Inflammatory macrophage (primary cell): Measurements from ENCODE around the gene EPSTI1.
"Not testable (repeated sequence)": the region's sequence is repeated elsewhere in the genome, so short reads cannot be mapped to it uniquely, and the experiment has no call there.

Experiments used
- DNase-seq, 2 donors: peaks; one replicate each; pipeline ENCODE4 v3.0.0-alpha.2; 2020 to 2022

Gene EPSTI1

DNA sequence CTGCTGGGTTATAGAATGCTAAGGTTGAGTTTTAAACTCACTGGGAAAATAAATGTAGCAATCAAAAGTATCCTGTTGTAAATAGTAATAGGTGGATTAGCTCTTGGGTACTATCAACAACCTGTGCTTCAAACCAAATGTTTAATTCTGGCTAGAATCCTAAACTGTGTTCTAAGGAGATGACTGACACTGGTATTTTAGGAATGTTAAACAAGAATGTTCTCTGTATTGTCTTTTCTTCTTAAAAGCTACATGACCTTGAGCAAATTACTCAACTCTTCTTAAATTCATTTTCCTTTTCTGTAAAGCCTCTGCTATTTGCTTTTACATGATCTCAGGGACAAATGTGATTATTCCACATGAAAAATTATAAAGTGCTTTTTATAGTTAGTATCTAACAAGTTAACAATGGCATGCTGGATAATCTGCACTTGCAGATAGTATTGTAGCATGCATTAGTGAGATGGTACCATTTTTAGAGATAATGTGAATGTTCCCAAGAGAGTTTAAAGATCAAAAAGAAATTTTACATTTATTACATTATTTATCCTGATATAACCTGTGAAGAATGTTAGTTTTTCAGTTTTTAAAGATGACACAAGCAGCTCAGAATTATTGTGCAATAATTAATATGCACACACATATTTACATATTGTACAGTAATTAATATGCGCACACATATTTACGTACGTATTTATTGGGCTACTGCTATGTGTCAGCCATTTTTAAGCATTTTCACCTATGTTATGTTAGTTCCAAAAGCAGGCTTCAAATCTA is 13.6 kb upstream of the EPSTI1 start:
- DNase-seq: no peak

DNA sequence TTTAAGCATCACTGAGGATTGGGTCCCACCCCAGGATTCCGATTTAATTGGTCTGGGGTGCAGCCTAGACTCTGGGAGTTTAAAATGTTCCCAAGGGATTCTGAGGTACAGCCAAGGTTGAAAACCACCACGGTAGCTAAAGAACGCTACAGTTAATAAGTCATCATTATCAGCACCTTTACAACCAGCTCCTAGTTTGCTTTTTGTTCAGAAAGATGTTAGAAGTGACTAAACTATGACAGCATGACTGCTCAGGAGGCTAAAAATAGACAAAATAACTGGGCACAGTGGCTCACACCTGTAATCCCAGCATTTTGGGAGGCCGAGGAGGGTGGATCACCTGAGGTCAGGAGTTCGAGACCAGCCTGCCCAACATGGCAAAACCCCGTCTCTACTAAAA is 11.7 kb upstream of the EPSTI1 start:
- no peak for DNase-seq

DNA sequence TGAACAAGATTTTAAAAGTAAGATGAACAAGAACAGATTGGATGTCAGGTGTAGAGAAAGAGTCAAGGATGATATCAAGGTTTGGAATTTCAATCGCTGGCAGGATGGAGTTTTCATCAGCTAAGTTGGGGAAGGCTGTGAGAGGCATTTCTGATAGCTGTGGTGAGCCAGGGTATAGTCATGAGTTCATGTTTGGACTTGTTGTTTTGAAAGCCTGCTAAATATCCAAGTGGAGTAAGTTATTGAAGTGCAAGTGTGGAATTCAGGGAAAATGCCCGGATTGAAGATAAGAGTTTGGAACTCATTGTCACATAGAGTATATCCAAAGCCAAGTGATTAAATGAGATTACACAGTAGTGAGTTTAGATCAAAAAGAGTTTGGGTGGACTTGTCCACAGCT is 11.0 kb upstream of the EPSTI1 start:
- no peak for DNase-seq

DNA sequence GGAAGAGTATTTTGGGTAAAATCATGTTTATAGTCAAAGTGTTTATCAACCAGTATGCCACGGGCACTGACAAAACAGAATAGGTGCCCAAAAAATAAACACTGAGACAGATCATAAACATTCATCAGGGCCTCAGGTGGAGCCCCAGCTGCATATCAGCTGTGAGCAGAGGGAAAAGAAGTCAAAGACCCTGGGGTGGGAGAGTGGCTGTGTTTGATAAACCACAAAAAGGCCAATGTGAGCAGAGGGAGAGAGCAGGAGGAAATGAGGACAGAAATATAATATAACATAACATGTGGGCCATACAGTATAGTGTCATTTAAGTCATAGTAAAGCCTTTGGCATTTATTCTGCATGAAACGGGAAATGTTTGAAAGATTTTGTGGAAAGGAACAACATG is 10.0 kb upstream of the EPSTI1 start:
- DNase-seq: no peak

DNA sequence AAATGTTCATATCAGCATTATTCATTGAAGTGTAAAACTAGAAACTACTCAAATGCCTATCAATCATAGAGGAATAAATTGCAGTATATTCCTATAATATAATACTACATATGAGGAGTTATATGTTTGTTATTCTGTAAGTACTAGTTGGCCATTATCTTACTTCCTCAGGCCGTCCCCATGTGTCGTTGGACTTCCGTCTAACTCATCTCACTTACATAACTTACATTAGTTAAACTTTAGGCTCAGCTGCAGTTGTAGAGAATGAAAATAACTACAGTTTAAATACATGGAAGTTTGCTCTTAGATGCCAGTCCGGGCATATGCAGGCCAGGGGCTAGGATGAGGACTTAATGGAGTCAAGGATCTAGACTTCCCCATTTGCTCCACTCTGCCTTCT is 8.6 kb upstream of the EPSTI1 start:
- DNase-seq: peak in 1 of 2 donors; percentile 29

DNA sequence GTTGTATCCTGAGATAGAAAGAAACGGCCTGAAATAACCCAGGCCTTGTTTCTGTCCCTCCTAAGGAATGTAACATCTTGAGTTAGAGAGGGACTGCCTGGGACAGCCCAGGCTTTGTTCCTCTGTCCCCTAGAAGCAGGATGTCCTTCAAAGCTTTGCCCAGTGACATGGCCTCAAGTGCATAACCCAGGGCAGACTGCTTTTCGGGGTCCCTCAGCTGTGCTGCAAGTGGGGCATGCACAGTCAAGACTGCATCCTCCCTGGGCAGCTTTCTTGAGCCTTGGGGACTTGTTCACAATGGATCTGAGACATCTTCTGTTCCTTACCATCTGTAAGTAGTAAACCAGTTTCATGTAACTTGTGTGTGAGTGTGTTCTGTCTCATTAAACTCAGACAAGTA is 7.5 kb upstream of the EPSTI1 start:
- DNase-seq: no peak

DNA sequence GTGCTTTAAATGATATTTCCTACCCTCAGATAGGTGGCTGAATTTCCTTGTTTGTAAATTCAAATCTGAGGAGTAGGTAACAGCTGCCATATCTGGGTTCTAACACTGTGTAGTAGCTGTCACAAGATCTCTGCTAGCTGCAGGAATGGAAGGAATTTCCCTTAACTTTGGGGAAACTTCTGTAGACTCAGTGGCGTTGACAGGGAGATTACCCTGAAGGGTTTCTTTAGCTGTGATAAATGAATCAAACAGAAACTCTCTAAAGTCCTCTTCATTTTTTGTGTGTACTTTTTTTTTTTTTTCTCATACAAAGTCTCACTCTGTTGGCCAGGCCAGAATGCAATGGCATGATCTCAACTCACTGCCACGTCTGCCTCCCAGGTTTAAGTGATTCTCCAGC is 5.3 kb upstream of the EPSTI1 start:
- no peak for DNase-seq

DNA sequence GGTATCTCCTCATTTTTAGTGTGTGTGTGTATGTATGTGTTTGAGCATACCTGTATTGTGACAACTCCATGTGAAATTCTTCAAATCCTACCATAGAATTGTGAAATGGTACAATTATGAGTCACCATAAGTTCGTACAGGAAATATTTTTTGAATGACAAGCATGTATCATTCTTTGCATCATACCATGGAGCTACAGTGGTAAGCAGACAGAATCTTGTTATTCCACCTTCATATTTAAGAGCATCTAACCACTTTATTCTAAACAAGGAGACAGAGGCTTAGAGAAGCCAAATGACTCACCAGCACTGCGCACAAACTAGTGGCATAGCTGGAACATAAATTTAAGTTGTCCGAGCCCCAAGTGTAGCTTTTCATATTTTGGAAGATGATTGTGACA is 4.5 kb upstream of the EPSTI1 start:
- DNase-seq: peak in 1 of 2 donors; percentile 46

DNA sequence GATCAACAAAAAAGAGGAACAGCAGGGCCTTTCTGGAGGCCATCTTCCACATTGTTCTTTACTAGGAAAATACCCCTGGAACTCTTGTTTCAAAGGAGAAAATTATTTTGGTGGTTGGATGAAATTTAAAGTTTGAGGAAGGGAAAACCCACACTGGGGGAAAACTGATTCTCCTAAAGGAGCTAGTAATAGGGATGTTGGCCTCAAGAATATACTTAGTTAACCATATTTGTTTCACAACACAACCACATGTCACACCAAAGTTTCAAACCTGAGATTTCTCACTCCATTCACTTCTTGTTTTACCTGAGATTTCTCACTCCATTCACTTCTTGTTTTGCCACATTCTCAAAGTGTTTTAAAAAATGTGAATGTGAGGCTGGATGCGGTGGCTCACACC is 2.8 kb upstream of the EPSTI1 start:
- DNase-seq: no peak

DNA sequence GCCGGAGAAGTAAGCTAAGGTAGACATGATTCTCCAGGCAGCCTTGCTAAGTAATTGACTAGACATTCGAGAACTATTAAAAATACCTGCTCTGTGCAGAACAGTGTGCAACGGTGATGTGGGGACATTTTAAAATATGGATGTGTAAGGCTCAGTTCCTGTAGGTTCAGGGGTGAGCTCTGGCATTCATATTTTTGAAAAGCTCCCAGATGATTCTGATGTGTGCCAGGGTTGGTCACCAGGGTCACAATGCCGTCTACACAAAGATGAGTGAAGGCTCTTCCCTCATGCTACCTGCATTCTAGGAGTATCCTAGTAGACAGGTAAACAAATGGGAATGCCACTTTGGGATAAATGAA is 702 bp upstream of the EPSTI1 start:
- DNase-seq: no peak

DNA sequence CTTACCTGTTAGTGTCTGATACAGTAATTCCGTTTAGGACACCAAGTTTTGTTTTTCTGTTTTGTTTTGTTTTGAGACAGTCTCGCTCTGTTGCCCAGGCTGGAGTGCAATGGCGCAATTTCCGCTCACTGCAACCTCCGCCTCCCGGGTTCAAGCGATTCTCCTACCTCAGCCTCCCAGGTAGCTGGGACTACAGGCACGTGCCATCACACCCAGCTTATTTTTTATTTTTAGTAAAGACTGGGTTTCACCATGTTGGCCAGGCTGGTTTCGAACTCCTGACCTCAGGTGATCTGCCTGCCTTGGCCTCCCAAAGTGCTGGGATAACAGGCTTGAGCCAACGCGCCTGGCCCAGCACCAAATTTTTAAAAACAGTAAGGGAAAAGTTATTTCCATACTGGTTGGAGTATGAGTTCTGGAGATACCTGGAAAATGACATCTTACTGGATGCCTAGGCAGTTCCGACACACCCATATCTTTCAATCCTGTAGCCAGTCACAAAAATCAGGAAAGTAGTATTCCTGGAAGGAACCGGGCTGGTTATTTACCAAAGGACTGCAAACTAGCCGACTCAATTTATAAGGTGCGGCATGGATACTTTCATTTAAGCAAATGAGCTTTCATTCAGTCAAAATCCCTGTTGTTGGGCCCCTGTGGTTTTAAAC is 676 bp downstream of the EPSTI1 start:
- not testable (repeated sequence) for DNase-seq

DNA sequence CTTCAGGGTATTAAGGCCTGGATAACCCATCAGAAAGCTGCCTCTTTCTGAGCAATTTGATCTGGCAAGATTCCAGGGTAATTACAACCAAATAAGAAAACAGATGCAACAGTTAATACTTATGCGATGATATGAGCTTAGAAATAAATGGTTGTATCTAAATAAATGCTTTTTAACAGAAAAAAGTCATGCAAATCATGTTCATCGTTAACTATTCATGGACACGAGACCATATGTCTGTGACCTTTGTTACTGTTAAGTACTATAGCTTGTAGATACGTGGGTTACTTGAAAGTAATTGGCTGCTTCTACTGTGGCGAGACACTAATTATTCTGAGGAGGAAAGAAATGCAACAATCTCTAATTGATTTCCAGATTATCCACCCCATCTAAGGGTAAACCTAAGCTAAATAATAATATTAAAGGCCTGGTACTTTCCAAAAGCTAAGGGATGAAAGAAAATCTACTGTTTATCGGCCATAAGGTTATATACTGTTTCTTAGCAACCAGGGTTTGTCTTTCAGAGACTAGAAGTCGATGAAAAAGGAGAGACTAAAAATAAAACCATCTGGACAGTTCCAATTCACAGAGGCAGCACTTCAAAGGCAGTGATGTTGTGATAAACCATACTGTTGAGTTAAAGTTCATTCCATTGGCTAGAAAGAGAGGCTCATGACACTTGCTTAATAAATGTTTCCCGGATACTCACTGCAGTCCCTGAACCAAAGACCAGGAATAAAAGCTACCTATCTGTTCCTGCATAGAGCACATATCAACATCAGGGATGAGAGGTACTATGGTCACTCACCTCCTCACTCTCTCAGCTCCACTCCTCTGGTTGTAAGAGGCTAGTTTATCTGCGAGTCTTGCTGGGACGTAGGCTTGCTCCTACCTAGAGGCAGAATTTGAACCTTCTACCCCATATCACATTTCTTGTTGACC is 1.5 kb downstream of the EPSTI1 start:
- no peak for DNase-seq

DNA sequence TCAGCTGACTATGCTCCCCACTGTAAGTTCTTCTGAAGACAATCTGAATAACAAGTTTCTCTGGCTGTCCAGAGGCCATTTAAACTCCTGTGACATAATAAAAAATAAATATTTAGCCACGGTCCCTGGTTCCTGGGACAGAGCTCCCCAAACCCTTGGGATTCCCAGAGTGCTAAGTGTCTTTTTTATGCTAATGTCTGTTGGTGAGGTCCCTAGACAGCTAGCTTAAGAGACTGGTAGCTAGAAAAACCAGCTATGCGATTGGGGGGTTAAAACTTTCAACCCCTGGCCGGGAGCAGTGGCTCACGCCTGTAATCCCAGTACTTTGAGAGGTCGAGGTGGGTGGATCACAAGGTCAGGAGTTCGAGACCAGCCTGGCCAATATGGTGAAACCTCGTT is 5.9 kb downstream of the EPSTI1 start:
- DNase-seq: no peak

DNA sequence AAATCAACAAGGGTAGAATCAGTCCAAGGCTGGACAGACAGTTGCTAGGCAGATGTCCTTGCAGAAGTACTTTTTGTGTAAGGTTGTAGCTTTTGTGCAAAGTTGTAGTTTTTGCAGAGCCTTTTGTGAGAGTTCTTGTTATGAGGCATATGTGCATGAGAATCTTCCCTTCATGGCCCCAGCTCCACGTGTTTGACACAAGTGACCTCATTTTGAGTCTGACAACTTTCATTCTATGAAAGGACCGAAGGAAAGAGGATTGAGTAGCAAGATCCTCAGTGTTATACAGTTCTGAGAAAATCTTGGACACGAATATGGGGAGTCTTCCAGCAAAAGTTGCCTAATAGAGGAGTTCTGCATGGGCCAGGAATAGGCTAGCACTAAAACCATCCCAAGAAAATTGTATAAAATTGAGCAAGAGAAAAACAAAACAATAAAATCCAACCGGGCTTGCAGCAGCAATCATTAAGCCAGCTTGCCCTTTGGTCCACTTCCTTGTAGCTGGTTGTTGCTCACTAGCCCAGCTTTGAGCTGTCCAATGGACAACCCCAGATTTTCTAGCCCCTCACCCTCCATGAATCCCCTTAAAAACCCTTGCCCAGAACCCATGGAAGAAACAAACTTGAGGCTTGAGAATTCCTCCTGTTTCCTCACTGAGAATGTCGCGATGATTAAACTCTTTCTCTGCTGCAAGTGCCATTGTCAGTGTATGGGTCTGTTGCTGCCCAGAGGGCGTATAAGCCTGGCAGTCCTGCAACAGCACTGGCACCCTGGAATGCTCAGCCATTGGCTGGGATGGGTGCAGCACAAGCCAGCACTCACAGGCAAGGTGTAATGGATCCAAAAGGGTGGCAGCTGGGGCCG is 6.5 kb downstream of the EPSTI1 start:
- DNase-seq: no peak

DNA sequence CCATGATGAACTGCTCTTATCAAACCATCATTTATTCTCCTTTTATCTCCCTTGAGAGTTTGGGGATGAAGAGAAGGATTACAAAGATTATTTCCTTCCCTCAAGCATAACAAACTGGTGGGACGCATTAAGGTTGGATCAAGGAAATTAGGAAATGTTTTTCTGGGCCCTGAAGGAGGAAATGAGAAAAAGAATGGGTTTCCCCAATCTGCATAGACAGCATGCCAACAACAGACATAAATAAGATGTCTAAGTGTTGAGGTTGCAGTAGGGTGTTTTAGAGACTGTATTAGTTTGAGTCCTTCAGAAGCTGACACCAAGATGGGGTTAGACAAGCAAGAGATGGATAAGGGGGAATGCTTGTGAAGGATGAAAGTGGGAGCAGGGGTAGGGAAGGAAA is 7.3 kb downstream of the EPSTI1 start:
- DNase-seq: peak in 1 of 2 donors; percentile 32

DNA sequence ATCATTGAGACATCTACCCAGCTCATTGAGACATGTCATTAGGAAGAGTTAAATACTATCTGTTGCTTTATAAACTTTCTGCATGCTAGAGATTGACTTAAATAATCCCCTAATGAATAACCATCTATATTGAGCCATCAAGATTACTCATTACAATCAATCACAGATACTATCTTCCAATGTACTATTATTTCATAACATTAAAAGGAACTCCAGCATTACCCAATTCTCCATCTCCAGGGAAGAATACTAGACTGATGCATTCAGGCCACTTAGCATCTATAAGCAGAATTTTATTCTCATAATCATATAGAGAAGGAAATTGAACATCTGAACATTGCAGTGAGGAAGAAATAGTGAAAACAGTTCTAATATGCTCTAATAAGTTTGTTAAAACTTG is 8.0 kb downstream of the EPSTI1 start:
- DNase-seq: no peak

DNA sequence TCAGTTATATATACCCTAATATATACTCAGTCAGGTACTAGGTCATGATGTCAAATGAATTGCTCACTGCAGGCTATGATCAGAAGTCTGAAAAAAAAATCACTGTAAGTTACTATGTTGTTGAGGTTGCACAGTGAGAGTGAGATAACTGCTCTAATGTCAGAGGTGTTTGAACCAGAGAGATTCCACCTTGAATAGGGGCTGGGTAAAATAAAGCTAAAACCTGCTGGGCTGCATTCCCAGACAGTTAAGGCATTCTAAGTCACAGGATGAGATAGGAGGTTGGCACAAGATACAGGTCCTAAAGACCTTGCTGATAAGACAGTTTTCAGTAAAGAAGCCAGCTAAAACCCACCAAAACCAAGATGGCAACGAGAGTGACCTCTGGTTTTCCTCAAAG is 10.2 kb downstream of the EPSTI1 start:
- DNase-seq: no peak

DNA sequence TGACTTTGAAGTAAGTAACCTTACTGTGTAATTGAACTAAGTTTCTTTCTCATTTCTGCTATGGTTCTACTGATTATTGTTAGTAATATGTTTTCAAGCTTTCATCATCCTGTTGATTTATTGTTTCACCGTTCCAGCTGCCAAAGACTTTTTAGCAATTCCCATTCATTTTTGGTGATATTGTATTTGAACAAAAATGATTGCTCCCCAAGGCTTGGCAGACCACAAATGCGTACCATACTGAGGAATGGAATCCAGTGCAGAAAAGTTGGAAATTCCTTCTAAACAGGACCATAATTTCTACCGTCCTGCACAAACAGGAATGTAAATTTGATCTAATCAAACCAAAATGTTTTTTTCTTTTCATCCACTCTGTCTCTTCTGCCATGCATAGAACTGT is 10.7 kb downstream of the EPSTI1 start:
- no peak for DNase-seq

DNA sequence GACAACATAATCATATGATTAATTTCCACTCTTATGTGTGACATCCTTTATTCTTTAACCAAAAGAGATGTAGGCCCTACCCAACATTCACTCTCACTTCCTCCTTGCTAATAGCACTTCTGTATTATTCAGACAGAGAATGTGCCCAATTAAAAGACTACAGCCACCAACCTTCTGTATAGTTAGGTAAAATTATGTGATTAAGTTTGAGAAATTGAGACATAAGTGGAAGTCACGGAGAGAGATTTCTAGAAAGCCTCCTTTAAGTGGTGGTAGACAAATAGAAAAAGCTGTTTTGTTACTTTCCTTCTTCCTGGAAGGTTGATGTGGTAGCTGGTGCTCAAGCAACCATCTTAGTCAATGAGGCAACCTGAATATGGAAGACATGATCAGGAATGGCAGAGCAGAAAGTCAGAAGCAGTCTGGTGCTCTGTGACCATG is 14.8 kb downstream of the EPSTI1 start:
- DNase-seq: peak; percentile 52 to 70

DNA sequence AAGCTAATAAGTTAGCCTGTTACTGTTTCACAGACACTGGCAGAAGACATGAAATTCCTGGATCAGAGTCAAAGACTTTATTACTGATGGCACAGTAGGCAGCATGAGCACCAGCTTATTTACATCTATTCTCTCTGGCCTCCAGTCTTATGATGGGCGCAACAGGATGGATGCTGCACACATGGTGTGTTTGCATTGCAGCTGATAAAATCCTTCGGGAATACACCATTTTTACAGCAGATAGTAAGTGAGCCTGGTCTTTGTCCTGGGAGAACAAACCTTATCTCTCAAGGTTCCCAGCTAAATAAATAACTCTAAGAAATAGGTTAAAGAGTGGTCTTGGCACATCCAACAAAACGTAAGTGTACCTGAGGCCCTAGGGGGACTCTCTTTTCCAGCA is 16.0 kb downstream of the EPSTI1 start:
- DNase-seq: no peak

DNA sequence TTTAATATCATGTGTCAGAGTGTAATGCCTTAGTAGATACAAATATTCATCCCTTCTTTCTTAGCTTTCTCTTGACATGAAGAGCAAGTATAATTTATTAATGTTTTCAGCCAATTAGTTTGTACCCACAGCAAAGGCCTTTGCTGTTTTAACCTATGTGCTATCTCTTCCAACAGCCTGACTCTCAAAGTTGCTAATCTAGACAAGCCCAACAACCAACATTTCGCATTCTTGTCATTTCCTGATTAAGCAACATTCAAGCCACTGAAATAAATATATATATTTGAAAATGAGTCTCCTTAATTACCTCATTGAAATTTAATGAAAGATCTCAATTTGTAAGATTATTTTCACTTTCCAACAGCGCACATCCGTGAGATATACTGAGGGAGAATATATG is 18.5 kb downstream of the EPSTI1 start:
- DNase-seq: no peak

DNA sequence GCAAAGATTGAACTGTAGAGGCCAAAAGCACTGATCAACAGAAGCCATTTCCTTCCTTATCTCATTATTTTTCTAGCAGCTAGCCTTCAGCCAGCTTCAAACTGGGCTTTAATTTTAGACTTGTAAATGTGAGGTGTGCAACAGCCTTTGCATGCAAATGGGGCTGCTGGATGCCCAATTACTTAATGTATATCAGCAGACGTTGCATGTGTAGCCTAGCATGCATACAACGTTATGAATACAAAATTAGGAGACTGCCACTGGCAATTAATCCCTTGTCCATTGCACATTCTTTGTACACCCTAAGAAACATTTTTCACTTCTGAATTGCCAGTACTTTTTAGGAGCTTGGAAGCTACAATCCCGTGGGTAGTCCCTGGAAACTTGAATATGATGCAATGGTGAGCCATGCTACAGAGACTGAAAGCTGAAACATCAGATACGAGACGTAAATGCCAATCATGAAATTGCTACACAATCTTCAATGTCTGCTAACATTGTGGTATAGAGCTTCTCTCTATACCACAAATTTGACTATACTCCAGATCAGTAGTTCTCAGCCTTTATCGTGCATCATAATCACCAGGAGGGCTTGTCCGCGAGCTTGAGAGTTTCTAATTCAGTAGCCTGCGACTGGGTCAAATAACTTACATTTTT is 20.2 kb downstream of the EPSTI1 start:
- peak in 1 of 2 donors; percentile 48 for DNase-seq
